22Rv1 (cell line): ENCODE data around the gene PUS1.

Source experiments
- H3K27ac ChIP-seq: fragments of 450-650 bp; 2 replicates; pipeline ENCODE4 v1.5.1; 2017
- CTCF ChIP-seq: fragments of 450-650 bp; IDR thresholded peaks from 2 replicates; pipeline ENCODE4 v1.5.1; 2017; ENCODE audit warnings: mild to moderate bottlenecking
- ZFX ChIP-seq: fragments of 450-650 bp; IDR thresholded peaks from 2 replicates; pipeline ENCODE4 v1.6.1; 2017; ENCODE audit warnings: antibody characterized with exemption, borderline replicate concordance

Gene PUS1

GRCh38 chr12:131965073-131965472 is 36.0 kb downstream of the PUS1 start:
- no peak for TF ChIP-seq CTCF
- no peak for TF ChIP-seq ZFX
- no peak overlapping the region for H3K27ac ChIP-seq

DNA sequence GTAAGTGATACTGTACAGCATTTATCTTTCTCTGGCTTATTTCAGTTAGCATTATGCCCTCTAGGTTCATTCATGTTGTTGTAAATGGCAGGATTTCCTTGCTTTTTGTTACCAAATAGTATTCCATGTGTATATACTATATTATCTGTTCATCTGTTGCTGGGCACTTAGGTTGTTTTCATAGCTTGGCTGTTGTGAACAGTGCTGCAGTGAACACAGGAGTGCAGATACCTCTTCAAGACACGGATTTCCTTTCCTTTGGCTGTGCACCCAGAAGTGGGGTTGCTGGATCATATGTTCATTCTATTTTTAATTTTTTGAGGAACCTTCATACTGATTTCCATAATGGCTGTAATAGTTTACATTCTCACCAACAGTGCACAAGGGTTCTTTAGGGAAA is 42.1 kb downstream of the PUS1 start:
- no peak overlapping the region for H3K27ac ChIP-seq
- TF ChIP-seq CTCF (no peak), ZFX (no peak)

GRCh38 chr12:131975228-131975627 is 46.2 kb downstream of the PUS1 start:
- H3K27ac ChIP-seq, result no peak overlapping the region
- TF ChIP-seq CTCF (no peak), ZFX (no peak)

- no peak overlapping the region for H3K27ac ChIP-seq
- TF ChIP-seq CTCF (no peak), ZFX (no peak)
Measured at GRCh38 chr12:131979606-131980005, 50.5 kb downstream of the PUS1 start.

- H3K27ac ChIP-seq, result no peak overlapping the region
- TF ChIP-seq CTCF (peak; percentile 15; the same call in 1 of the 2 replicates), ZFX (no peak)
Measured at GRCh38 chr12:131980263-131980662, 51.2 kb downstream of the PUS1 start.

- no peak for TF ChIP-seq CTCF
- TF ChIP-seq ZFX, result no peak
Measured at GRCh38 chr12:131981388-131981787, 52.3 kb downstream of the PUS1 start.

GRCh38 chr12:131982041-131982440 is 53.0 kb downstream of the PUS1 start:
- TF ChIP-seq ZFX (no peak), CTCF (no peak)
- H3K27ac ChIP-seq, result no peak overlapping the region

More at GRCh38 chr12:131981388-131981787, 52.3 kb downstream of the PUS1 start:
- no peak overlapping the region for H3K27ac ChIP-seq
